HepG2 (cell line): ENCODE measurements around the gene ABCC8. TPM values are rescaled to one million over a fixed set of nuclear protein-coding genes. Genes with fewer than 3 reads are reported as not detected.

Experiments
- ATF2 ChIP-seq: sonication (generic); formaldehyde crosslinking; IDR thresholded peaks from 2 replicates; pipeline ENCODE4 v1.4.0; 2020; ENCODE audit warnings: missing genetic modification reagents
- ATF7 ChIP-seq, 2 experiments: fragments of 450-650 bp in 1 of 2; sonication (generic) in 1 of 2; formaldehyde crosslinking in 1 of 2; IDR thresholded peaks; 2 replicates each; pipeline versions ENCODE4 v1.4.0 to v1.6.1; 2016 to 2020; ENCODE audit warnings: antibody characterized with exemption in 1 of 2, mild to moderate bottlenecking in 1 of 2, missing genetic modification reagents in 1 of 2
- FOXO4 ChIP-seq: sonication (generic); formaldehyde crosslinking; conservative IDR thresholded peaks from 2 replicates; pipeline ENCODE4 v1.8.1; 2023; ENCODE audit warnings: missing genetic modification reagents
- ISX ChIP-seq: sonication (generic); formaldehyde crosslinking; conservative IDR thresholded peaks from 2 replicates; pipeline ENCODE4 v1.5.0; 2020; ENCODE audit warnings: missing genetic modification reagents
- MAF1 ChIP-seq: sonication (generic); formaldehyde crosslinking; IDR thresholded peaks from 2 replicates; pipeline ENCODE4 v1.5.0; 2020; ENCODE audit warnings: missing genetic modification reagents, borderline replicate concordance
- NRL ChIP-seq: sonication (generic); formaldehyde crosslinking; IDR thresholded peaks from 2 replicates; pipeline ENCODE4 v1.5.0; 2020; ENCODE audit warnings: missing genetic modification reagents, mild to moderate bottlenecking, moderate library complexity, borderline replicate concordance
- RNF219 ChIP-seq: sonication (generic); formaldehyde crosslinking; IDR thresholded peaks from 2 replicates; pipeline ENCODE4 v1.5.0; 2020; ENCODE audit warnings: mild to moderate bottlenecking, missing genetic modification reagents
- ZFP37 ChIP-seq: sonication (generic); formaldehyde crosslinking; IDR thresholded peaks from 2 replicates; pipeline ENCODE4 v1.4.0; 2020; ENCODE audit warnings: missing genetic modification reagents, borderline replicate concordance
- ZNF280D ChIP-seq: sonication (generic); formaldehyde crosslinking; IDR thresholded peaks from 2 replicates; pipeline ENCODE4 v1.5.1; 2020; ENCODE audit warnings: mild to moderate bottlenecking, missing genetic modification reagents
- ZNF577 ChIP-seq: sonication (generic); formaldehyde crosslinking; IDR thresholded peaks from 2 replicates; pipeline ENCODE4 v1.4.0; 2020; ENCODE audit warnings: mild to moderate bottlenecking, low read depth, missing genetic modification reagents, borderline replicate concordance
- ZNF781 ChIP-seq: sonication (generic); formaldehyde crosslinking; IDR thresholded peaks from 2 replicates; pipeline ENCODE4 v1.5.1; 2020; ENCODE audit warnings: borderline replicate concordance, mild to moderate bottlenecking, missing genetic modification reagents; ENCODE audit errors: not compliant biosample characterization
- polyA plus RNA-seq, 8 experiments: library from polyadenylated mRNA; depleted of rRNA in 3 of 8; stranded (reverse) in 7 of 8; unstranded in 1 of 8; fragments of >200 nt; fragmentation: Illumina TruSeq in 4 of 8; extraction: Trizol in 4 of 8; gene quantifications; 2 replicates each; pipeline versions ENCODE4 v1.2.1 to v1.2.3, GENCODE V29; 2011 to 2016; ENCODE audit warnings: low read depth in 4 of 8, missing spikeins in 1 of 8, mixed read lengths in 1 of 8; ENCODE audit not compliant: insufficient read depth in 1 of 8
- total RNA-seq, 5 experiments: library from RNA; depleted of rRNA; stranded (reverse); fragments of >200 nt; fragmentation: Illumina TruSeq; extraction: Trizol; gene quantifications; 2 replicates each; pipeline ENCODE4 v1.2.3, GENCODE V29; 2016; ENCODE audit warnings: low read depth in 1 of 5
- TF ChIP-seq, protein P1 (sequence below): sonication (generic); formaldehyde crosslinking; IDR thresholded peaks from 2 replicates; pipeline ENCODE4 v1.5.0; 2020; ENCODE audit warnings: mild to moderate bottlenecking, missing genetic modification reagents
- TF ChIP-seq, protein P2 (sequence below): sonication (generic); formaldehyde crosslinking; IDR thresholded peaks from 2 replicates; pipeline ENCODE4 v1.5.1; 2020; ENCODE audit warnings: mild to moderate bottlenecking, missing genetic modification reagents, moderate library complexity

Gene ABCC8
- total and polyA plus RNA-seq, 2 of the 13 experiments (the other 11 are each of a cell fraction or from before 2014, with no cell fraction given), result not detected

- TF ChIP-seq, protein P1, sequence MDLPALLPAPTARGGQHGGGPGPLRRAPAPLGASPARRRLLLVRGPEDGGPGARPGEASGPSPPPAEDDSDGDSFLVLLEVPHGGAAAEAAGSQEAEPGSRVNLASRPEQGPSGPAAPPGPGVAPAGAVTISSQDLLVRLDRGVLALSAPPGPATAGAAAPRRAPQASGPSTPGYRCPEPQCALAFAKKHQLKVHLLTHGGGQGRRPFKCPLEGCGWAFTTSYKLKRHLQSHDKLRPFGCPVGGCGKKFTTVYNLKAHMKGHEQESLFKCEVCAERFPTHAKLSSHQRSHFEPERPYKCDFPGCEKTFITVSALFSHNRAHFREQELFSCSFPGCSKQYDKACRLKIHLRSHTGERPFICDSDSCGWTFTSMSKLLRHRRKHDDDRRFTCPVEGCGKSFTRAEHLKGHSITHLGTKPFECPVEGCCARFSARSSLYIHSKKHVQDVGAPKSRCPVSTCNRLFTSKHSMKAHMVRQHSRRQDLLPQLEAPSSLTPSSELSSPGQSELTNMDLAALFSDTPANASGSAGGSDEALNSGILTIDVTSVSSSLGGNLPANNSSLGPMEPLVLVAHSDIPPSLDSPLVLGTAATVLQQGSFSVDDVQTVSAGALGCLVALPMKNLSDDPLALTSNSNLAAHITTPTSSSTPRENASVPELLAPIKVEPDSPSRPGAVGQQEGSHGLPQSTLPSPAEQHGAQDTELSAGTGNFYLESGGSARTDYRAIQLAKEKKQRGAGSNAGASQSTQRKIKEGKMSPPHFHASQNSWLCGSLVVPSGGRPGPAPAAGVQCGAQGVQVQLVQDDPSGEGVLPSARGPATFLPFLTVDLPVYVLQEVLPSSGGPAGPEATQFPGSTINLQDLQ, result no peak; the same call in 1 of the 2 replicates
- TF ChIP-seq RNF219 (CRISPR knock-in tag), result no peak
- TF ChIP-seq, protein P2, sequence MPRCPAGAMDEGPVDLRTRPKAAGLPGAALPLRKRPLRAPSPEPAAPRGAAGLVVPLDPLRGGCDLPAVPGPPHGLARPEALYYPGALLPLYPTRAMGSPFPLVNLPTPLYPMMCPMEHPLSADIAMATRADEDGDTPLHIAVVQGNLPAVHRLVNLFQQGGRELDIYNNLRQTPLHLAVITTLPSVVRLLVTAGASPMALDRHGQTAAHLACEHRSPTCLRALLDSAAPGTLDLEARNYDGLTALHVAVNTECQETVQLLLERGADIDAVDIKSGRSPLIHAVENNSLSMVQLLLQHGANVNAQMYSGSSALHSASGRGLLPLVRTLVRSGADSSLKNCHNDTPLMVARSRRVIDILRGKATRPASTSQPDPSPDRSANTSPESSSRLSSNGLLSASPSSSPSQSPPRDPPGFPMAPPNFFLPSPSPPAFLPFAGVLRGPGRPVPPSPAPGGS (CRISPR knock-in tag), result peak; percentile 80; the same call in 1 of the 2 replicates
- TF ChIP-seq ISX (CRISPR knock-in tag), result no peak
- TF ChIP-seq ZNF280D (CRISPR knock-in tag), result no peak
- 0 out of 2 replicates have a peak, but pooled peaks have one; percentile 47 for TF ChIP-seq ATF2 (CRISPR knock-in tag)
- TF ChIP-seq ATF7 (IDR thresholded peaks at IDR 0.05), result no peak
- 0 out of 2 replicates have a peak, but pooled peaks have one; percentile 32 for TF ChIP-seq ATF7 (CRISPR knock-in tag; IDR thresholded peaks at IDR 0.05)
- TF ChIP-seq NRL (CRISPR knock-in tag), result peak; percentile 66; the same call in 1 of the 2 replicates
- TF ChIP-seq FOXO4 (CRISPR knock-in tag), result no peak
- no peak for TF ChIP-seq ZNF781 (CRISPR knock-in tag)
- TF ChIP-seq ZFP37 (CRISPR knock-in tag), result no peak
- no peak; the same call in 1 of the 2 replicates for TF ChIP-seq MAF1 (CRISPR knock-in tag)
- no peak for TF ChIP-seq ZNF577 (CRISPR knock-in tag)
Observed at GRCh38 chr11:17352950-17353820, 123.5 kb downstream of the ABCC8 start (continued).
